HG03439 (cell line): Measurements from ENCODE around the gene VGF.

Source experiments
- ATAC-seq: cut with Tn5 transposase; IDR thresholded peaks from one replicate; pipeline ENCODE4 v1.9.1; 2021; ENCODE audit warnings: mild to moderate bottlenecking, moderate library complexity; ENCODE audit not compliant: unreplicated experiment

The VGF gene

DNA sequence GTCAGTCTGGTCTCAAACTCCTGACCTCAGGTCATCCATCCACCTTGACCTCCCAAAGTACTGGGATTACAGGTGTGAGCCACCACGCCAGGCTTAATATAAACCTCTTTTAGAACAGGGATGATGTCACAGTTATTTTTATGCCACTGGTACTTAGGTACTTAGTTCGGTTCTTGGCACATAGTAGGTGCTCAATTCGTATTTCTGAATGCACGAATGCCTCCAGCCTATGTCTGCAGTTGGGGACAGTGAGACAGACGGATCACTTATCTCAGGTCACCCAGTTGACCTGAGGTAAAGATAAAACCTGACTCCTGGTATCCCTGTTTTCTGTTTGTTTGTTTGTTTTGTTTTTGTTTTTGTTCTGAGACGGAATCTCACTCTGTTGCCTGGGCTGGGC lies 20.8 kb upstream of the VGF start:
- no peak for ATAC-seq

DNA sequence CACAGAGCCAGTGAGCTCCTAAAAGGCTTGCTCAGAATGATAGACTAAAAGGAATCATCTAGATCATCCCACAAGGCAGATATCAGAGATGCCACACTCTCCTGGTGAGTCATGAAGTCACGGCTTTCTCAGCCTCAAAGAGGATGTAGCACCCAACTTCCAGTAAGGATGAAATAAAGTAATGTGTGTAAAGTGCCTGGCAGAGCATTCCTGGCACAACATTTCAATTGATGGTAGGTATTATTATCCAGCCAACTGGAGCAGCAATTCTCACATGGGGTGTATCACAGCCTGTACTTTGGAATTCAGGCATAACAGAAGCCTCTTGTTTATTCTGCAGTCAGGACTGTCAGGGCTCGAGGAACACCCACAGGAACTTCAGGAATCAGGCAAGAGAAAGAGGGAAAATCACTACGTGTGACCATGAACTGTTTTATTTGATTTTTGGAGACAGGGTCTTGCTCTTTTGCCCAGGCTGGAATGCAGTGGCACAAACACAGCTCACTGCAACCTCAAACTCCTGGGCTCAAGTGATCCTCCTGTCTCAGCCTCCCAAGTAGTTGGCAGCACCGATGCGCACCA lies 20.0 kb upstream of the VGF start:
- no peak for ATAC-seq

DNA sequence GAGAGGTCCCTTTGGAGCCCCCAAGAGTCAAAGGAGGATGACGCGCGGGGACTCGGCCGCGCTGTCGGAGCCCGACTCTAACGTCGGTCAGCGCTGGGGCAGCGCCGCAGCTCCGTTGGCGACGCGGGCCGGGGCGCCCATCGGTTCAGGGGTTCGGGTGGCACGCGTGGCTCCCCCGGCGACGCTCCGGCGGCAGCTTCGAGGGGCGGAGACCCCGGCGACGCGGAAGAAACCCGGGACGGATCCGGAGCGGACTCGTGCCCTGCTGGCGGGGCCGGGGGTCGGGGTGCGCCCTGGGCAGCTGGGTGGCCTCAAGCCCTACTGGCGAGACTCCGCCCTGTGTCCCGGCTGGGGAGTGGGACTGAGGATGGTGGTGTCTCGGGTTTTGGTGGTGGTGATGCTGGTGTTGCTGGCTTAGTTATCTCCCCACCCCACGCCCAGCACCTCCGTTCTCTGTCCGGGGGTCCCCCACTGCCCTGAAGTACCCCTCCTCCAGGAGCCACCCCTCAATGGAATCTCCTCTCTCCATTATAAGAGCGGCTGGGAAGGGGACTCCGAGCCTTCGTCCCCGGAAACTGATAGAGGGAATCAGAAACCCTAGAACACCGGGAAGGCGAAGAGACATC lies 14.9 kb upstream of the VGF start, which contains the start of gene NAT16:
NAT16 (minus strand) TSS at position 164 of the 626 bp plus-strand sequence. CDS start 5,486 bp downstream, outside the sequence.
- ATAC-seq = no peak

DNA sequence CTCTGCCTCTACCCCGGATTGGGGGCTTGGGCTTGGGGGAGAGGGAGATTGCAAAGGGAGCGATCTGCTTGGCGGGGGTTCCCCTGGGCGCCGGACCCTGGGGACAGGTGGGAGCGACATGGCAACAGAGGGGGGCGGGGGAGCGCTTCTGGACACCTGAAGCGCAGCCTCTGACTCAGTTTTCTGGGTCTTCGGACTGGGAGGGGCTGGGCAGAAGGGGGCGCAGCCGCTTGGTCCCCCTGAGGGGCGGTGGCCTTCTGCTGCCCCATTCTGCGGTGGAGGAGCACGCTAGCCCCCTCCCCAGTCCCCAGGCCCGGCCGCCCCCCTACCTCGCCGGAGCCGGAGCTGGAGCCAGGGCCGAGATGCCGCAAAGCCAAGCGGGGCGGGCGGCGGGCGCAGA lies 14.3 kb upstream of the VGF start:
- ATAC-seq = no peak

DNA sequence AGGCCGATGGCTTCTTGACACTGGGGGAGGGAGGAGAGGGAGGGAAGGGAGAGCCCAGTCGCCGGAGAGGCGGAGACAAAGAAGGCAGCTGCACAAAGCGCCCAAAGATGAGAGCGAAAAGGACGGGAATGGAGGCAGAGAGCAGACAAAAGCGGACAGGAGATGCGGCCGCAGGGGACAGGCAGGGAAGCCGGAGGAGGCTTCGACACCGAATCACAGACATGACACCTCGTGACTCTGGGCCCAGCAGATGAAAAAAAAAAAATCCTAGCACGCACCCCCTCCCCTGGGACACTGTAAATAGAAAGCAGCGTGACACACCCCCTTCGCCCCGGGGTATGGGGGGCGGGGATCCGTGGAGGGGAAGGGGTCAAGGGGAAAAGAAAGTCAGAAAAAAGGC lies 13.7 kb upstream of the VGF start:
- ATAC-seq = no peak

DNA sequence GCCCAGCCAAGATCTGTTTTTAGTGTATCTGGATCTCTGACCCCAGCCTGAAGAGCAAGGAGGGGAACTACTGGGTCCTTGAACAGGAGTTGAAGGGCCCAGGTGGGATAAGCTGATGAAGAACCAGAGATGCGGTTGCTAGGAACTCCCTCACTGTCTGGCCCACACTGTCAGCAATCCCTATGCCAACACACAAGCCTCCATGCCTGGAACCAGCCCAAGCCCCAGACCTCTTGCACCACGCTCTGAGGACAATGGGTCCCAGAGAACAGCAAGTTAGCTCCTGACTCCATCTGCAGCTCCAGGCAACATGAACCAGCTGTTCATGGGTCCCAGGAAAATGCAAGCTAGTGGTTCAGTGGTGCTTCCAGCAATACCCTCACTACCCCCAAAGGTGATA lies 12.3 kb upstream of the VGF start:
- no peak for ATAC-seq

DNA sequence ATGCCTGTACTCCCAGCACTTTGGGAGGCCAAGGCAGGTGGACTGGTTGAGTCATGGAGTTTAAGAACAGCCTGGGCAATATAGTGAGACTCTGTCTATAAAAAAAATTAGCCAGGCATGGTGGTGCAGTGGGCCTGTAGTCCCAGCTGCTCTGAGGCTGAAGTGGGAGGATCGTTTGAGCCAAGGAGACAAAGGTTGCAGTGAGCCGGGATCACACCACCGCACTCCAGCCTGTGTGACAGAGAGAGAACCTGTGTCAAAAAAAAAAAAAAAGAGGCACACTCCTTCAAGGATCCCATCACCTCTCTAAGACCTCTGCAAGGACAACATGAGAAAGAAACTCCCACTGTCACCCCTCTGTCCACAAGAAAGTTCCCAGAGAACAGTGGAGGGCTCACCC lies 10.3 kb upstream of the VGF start:
- no peak for ATAC-seq

DNA sequence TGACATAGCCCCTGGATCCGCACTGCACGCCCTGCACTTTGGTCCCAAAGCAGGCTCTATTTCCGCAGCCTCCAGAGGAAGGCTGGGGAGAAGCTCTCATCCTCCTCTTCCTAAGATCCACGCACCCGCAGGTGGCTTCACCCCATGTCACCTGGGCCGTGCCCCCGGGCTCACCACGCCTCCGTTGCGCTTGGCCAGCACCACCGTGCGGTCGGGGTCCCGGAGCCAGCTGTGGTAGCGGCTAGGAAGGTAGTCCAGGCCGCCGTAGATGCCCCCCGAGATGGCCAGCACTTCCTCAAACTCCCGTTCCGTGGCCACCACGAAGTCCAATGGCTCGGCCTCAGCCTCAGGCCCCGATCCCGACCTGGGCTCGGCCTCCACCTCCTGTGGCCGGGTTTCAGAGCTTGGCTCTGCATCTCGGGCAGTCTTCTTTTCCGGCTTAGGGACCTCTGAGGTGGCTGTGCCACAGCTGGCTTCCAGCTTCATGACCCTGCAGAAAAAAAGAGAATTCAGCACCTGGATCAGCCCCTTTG lies 9.0 kb upstream of the VGF start:
- ATAC-seq = no peak

DNA sequence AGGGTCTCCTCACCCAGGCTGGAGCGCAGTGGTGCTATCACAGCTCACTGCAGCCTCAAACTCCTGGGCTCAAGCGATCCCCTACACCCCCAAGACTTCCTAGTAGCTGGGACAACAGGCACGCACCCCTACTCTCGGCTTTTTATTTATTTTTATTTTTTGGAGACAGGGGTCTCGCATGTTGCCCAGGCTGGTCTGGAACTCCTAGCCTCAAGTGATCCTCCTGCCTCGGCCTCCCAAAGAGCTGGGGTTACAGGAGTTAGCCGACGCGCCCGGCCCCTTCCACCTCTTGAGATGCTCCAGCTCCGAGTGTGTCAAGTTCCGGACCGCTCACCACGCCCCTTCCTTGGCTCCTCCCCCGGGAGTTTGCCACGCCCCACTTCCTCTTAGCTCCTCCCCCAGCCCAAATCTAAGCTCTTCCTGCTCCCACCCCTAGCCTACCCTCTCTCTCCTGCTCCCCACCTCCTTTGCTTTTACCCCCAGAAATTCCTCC lies 8.4 kb upstream of the VGF start:
- no peak for ATAC-seq

DNA sequence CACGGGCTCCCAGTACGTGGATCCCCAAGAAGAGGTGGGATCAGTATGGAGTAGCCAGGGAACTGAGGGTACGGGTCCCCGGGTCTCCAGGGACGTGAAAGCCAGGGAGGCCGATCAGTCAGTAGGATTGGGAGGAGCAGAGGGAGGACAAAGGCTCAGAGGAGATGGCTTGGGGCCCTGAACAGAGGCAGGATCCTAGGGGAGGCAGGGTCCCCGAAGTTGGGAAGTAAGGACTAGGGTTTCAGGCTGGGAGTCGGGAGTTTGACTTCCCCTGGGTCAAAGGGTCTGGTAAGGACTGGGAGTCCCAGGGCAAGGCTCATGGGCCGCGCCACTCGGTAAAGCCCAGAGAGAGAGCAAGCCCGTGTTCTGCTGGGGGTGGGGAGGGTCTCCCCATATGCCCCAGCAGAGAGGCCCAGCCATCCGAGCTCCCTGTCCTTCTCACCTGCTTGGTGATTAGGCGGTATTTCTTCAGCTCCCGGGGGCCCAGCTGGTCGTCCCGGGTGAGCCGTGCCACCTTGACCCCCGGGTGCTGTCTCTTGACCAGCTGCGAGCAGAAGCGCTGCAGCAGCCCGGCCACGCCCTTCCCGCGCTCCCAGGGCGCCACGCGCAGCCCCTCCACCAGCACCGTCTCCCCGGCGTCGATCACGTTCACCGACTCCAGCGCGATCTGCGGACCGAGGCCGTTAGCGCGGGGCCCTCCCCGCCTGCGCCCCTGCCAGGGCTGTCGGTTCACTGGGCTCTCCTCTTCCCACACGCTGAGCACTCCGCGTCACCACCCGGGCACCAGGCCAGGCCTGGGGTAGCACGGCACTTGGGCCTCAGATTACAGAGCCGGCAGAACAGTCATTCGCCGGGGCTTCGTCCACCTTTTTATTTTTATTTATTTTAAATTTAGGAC lies 7.7 kb upstream of the VGF start:
- no peak for ATAC-seq

DNA sequence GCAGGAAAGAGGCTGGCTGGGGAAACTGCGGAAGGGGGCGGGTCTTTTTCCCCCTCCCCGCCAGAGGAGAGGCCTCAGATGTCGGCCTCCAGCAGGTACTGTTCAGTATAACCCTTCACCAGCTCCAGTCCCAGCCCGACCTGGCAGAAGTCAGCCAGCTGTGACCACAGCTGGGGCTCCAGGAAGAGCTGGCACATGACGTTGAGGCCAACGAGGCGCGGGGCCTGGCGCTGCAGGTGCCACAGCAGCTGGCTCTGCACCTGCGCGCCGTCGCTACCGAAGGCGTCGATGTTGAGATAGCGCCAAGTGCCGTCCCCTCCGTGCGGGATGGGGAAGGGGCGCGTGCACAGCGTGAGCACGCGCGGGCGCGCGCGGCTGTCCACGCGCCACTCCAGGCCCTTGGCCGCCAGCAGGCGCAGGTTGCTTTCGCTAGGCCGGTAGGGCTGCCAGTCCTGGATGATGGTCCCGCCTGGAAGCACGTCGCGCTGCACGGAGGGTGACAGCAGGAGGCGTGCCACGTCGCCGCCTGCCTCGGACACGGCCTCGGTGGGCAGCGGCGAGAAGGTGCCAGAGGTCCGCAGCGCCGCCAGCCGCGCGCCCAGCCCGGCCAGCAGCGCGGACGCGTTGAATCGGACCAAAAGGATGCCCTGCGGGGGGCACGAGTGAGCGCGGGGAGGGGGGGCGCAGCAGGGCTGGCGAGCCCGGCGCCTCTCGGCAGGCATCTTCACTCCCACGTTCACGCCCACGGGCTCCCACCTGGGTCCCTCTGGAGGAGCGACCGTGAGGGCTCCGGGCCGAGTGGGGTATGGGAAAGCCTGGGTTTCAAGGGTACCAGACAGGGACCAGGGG lies 6.9 kb upstream of the VGF start:
- no peak for ATAC-seq

DNA sequence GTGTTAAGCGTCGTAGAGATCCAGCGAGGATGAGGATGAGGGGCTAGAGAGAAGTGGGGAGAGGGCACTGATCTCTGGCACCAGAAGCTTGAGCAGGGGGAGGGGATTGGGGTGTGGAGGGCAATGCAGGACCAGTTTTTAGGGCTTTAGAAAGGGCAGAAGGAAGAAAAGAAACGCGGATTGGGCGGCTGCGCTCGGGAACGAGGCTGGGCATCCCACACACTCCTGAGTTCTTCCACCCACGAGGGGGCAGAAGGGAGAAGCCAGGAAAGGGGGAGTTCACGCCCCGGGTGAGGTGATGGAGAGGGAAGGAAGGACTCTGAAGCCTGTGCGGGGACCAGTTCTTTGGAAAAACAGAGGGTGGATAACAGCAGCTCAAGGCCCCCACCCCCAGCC lies 6.1 kb upstream of the VGF start:
- no peak for ATAC-seq

DNA sequence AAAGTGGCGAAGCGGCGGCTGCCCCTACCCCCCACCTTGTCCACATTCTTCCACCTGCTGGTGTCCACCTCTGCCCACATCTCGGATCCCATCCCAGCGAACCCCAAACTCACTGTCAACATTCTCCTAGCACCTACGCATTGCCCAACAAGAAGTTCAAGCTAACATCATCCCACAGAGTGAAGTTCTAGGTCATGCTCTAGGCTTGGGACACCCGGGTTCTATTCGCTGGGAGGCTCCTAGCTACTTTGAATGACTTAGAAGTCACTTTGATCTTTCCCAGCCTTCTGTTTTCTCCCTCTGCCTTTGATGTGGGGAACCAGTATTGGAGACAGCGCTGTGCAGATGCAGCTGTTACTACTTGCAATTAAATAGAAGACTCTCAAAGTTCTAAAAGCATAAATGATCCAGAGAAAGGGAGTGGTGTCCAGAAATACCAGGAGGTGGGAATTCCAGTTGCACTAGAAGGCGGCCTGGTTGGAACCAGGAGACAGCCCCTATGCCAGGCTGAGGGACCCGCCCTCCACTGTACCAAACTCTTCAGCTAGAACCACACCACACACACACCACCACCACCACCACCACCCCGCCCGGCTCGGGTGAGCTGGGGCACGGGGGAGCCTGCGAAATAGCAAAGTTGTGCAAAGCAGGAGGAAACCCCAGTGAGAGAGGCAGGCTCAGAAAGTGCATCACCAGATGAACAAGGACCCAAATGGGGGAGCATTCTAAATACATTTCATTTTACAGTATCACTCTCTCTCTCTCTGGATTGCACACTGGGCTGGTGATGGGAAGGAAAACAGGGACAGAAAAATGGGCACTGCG lies 5.5 kb upstream of the VGF start:
- no peak for ATAC-seq

DNA sequence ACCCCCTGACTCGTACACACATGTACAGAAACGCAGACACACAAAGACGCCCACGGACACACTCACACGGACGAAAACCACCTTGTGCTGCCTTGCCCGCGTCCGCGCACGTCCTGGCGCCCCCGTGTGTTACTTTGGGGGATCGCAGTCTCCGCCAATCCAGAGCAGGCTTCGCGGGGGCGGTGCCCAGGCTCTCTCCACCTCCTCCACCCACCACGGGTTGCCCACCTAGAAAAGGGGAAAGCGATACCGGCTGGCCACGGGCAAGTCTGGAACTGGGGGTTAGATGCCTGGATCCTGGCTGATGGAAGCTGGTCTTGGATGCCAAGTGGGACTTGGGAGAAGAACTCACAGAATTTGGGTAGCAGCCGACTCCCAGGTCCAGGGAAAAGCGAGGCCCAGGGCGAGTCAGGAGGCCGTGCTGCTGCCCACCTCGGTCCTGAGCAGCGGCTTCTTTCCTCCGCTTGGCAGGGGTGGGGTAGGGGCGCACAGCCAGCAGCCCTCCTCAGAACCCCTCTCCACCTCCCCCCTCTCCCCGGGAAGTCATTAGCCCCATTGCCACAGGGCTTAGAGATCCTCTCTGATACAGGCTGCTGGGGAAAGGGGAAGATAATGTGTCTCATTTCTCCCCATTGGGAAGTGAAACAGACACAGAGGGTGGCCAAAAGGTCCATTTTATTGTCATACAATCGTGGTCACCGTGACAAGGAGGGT lies 4.6 kb upstream of the VGF start:
- ATAC-seq = no peak

DNA sequence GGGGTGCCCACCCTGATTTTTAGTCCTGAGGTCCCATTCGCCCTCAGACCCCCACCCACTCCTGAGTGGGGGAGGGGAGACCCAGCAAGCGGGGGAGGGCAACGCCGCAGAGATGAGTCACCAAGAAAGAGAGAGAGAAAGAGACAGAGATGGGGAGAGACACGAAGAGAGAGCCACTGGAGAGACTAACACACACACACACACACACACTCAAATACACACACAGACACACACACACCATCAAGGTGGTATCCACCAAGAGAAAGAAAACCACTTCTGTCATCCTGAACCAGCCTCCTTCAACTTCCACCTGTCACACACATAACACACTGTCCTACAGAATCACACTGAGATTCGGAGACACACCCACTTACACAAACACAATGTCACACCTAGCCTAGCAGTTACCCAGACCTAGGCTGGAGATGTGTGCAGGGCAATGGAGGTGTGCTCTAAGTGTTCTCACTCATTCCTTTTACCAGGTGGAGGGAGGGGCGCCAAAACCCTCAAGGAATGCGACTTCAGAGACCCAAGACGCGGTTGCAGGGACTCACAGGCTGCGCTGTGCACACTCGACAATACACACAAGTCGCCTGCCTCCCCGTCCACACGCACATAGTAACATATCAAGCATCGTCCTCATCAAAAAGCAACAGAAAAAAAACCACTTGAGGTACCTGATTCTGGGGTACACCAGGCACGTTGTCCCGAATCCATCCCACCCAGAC lies 3.9 kb upstream of the VGF start:
- ATAC-seq = no peak

DNA sequence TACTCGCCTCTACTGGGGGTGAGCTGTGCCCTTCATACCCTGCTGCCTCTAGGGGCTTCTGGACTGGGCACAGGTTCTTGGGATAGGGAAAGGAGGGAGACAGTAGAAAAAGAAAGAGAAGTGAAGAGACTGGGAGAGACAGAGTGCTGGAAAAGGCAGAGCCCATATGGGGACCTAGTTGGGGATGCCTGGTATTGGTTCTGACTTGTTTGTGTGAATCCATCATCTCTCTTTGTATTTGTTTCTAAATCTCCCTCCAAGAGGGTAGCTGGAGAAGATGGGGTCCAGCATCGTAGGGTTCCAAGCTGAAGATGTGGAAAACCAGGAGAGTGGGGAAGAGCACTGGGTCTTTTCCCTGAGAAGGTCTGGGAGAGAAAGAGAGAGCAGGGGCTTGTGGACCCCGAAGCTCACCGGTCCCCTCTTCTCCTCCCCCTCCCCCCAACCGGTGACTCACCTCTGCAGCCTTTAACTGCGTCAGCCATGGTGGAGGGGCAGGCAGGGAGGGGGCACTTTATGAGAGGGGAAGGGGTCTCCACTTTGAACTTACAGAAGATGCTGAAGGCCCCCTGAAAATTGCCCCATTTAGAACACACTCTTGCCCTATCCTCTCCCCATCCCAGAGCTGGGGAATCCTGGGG lies 3.2 kb upstream of the VGF start:
- no peak for ATAC-seq

DNA sequence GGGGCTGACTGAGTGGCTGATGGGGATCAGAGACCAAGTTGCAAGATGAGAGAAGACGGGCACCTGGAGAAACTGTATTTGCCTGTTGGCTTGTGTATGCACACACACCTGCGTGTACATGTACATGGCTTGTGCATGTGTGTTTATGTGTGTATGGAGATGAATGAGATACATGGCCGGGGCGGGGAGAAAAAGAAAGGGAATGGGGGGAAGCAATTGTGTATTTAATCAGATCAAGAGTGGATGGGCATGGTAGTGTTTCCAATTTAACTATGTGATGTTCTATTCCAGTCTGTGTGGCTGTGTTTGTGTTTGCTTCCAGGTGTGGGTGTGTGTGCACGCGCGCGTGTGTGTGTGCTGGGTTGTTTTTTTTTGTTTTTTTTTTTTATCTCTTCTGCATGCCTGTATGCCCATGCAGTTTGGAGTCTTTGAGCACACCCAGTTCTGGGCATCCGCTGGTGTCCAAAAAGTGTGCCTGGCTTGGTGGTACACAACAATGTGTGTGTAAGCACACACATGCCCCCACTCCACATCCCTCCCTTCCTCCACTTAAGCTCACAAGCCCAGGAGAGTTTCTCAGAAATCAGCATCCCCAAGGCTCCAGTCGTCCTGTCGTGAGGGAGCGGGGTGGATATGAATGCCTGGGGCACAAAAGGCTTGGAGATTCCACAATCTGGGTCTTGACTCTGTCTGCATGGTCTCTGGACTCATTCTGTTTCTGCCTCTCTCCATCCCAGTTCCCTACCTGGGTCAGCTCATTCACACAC lies 2.5 kb upstream of the VGF start:
- ATAC-seq = no peak
